Panc1 (cell line): ENCODE measurements around the gene PADI2. TPM values are rescaled to one million over a fixed set of nuclear protein-coding genes. Genes with fewer than 3 reads are reported as not detected.

Experiments
- ATAC-seq: fragments of 200-7000 bp; cut with Tn5 transposase; 2 replicates; pipeline ENCODE4 v1.9.1; 2020; ENCODE audit warnings: mild to moderate bottlenecking, moderate library complexity
- BruUV-seq: library from RNA; stranded (reverse); fragments of 400-500 nt; replicated peaks from 2 replicates; lab custom pipeline; 2021; lab: Mats Ljungman, UMichigan
- CTCF ChIA-PET: fragments of 300-600 bp; sonication (Branson Sonifier 250); formaldehyde crosslinking; loops from one replicate; lab custom pipeline; 2022; ENCODE audit warnings: antibody characterized with exemption; lab: Charles Lee
- POLR2A ChIA-PET: fragments of 300-600 bp; sonication (Branson Sonifier 250); formaldehyde crosslinking; loops from one replicate; lab custom pipeline; 2022; ENCODE audit warnings: antibody characterized with exemption; lab: Charles Lee
- DNase-seq: peaks from one replicate; pipeline ENCODE4 v3.0.0-alpha.2; 2010; ENCODE audit warnings: low read depth, low spot score
- H3K27ac ChIP-seq: 2 replicates; pipeline ENCODE4 v1.5.1; 2011; ENCODE audit warnings: mild to moderate bottlenecking, low read length, inconsistent platforms
- H3K27me3 ChIP-seq: fragments of 200-500 bp; sonication (Bioruptor generic); 2 replicates; pipeline ENCODE4 v1.6.0; 2014; ENCODE audit warnings: low read length, inconsistent platforms; ENCODE audit not compliant: control insufficient read depth, insufficient read depth
- H3K36me3 ChIP-seq: fragments of 200-500 bp; sonication (Bioruptor generic); 2 replicates; pipeline ENCODE4 v1.5.1; 2014; ENCODE audit warnings: inconsistent platforms, mild to moderate bottlenecking, low read length, moderate library complexity; ENCODE audit not compliant: control insufficient read depth, insufficient read depth
- H3K4me1 ChIP-seq: 2 replicates; pipeline ENCODE4 v1.5.1; 2011; ENCODE audit warnings: inconsistent platforms, mild to moderate bottlenecking, low read length, moderate library complexity; ENCODE audit not compliant: control insufficient read depth, insufficient read depth
- H3K4me3 ChIP-seq, 2 experiments: 2 replicates each; pipeline ENCODE4 v1.5.1; 2011 to 2012; ENCODE audit warnings: low read depth in 2 of 2, low read length in 2 of 2, mild to moderate bottlenecking in 2 of 2, inconsistent platforms in 1 of 2, moderate library complexity in 1 of 2
- H3K9me3 ChIP-seq: fragments of 200-500 bp; sonication (Bioruptor generic); 2 replicates; pipeline ENCODE4 v1.5.1; 2014; ENCODE audit warnings: low read depth, mild to moderate bottlenecking, inconsistent platforms, low read length, moderate library complexity; ENCODE audit not compliant: control insufficient read depth, insufficient read depth
- CTCF ChIP-seq: fragments of 450-650 bp; IDR thresholded peaks from 2 replicates; pipeline ENCODE4 v1.5.1; 2017; ENCODE audit warnings: mild to moderate bottlenecking
- POLR2AphosphoS5 ChIP-seq: IDR thresholded peaks from 2 replicates; pipeline ENCODE4 v1.6.1; 2012; ENCODE audit warnings: mild to moderate bottlenecking, low read depth, low read length, moderate library complexity
- REST ChIP-seq, 2 experiments: IDR thresholded peaks; 2 replicates each; pipeline ENCODE4 v1.6.1; 2011 to 2012; ENCODE audit warnings: low read depth in 2 of 2, control low read depth in 1 of 2, low read length in 1 of 2, mild to moderate bottlenecking in 1 of 2, moderate library complexity in 1 of 2; ENCODE audit not compliant: insufficient read depth in 1 of 2
- SIN3A ChIP-seq: IDR thresholded peaks from 2 replicates; pipeline ENCODE4 v1.6.1; 2012; ENCODE audit warnings: low read depth, mild to moderate bottlenecking, low read length, moderate library complexity, borderline replicate concordance; ENCODE audit not compliant: insufficient read depth
- TCF7L2 ChIP-seq: IDR thresholded peaks from 2 replicates; pipeline ENCODE4 v1.6.1; 2011; ENCODE audit warnings: mild to moderate bottlenecking, low read depth, low read length, inconsistent platforms
- in situ Hi-C: cut with HindIII; loops from 2 replicates; pipeline ENCODE4 v1.10.0; 2016; ENCODE audit warnings: low sequenced_read_pairs, low pct_unique_long_range_greater_than_20kb
- intact Hi-C: fragments of 100-400 bp; cut with micrococcal nuclease; formaldehyde crosslinking; loops from one replicate; pipeline ENCODE4 v1.10.0; 2022; ENCODE audit not compliant: unreplicated experiment
- total RNA-seq: library from RNA; stranded (reverse); gene quantifications from one replicate; pipeline ENCODE4 v1.2.1, GENCODE V29; 2021; ENCODE audit not compliant: unreplicated experiment

PADI2 gene
- total RNA-seq, 1 experiment from 2014 or later = 507 TPM

GRCh38 chr1:17081439-17081838 lies 37.8 kb downstream of the PADI2 start:
- no peak overlapping the region for H3K27ac ChIP-seq
- CTCF ChIA-PET = no interaction called here

GRCh38 chr1:17080880-17081279 lies 38.4 kb downstream of the PADI2 start:
- no peaks in the 10 kb centered on the region for H3K36me3 ChIP-seq
- no peaks in the 10 kb centered on the region for H3K9me3 ChIP-seq
- no peaks in the 10 kb centered on the region for H3K27me3 ChIP-seq
- no peak overlapping the region for H3K4me3 ChIP-seq
- BruUV-seq = no TSS peak
- TF ChIP-seq TCF7L2 (no peak), CTCF (no peak), POLR2AphosphoS5 (no peak), REST (IDR thresholded peaks at IDR 0.05; ENCODE audit: insufficient read depth in 1 of 2, low read depth in 2 of 2, low read length in 1 of 2) (no peak), SIN3A (no peak)
- in situ Hi-C loops = no loop called here
- no peak overlapping the region for H3K27ac ChIP-seq
- ATAC-seq (no peak), DNase-seq (no peak)
- CTCF ChIA-PET = no interaction called here
- POLR2A ChIA-PET = no interaction called here
- peaks cover 5% of the 10 kb centered on the region; the same call in 1 of the 2 replicates for H3K4me1 ChIP-seq
- intact Hi-C loops = no loop called here

More at GRCh38 chr1:17081439-17081838, 37.8 kb downstream of the PADI2 start:
- Histone ChIP-seq H3K36me3 (no peaks in the 10 kb centered on the region), H3K9me3 (no peaks in the 10 kb centered on the region), H3K4me3 (no peak overlapping the region), H3K27me3 (no peaks in the 10 kb centered on the region), H3K4me1 (peaks cover 5% of the 10 kb centered on the region; the same call in 1 of the 2 replicates)
- DNase-seq (no peak), ATAC-seq (no peak)
- BruUV-seq = no TSS peak
- in situ Hi-C loops = no loop called here
- TF ChIP-seq POLR2AphosphoS5 (0 out of 2 replicates have a peak, but pooled peaks have one; percentile 40), CTCF (no peak)
- intact Hi-C loops = no loop called here
- POLR2A ChIA-PET = no interaction called here
